C4-2B (cell line): ENCODE data around the gene SH3BP5L.

Experiments used
- H3K27ac ChIP-seq: fragments of 450-650 bp; 2 replicates; pipeline ENCODE4 v1.5.1; 2017
- ZFX ChIP-seq: fragments of 450-650 bp; IDR thresholded peaks from 2 replicates; pipeline ENCODE4 v1.6.1; 2017
- TF ChIP-seq, protein P1 (sequence below): fragments of 450-650 bp; conservative IDR thresholded peaks from 2 replicates; pipeline ENCODE4 v1.5.1; 2017; ENCODE audit warnings: mild to moderate bottlenecking

The SH3BP5L gene

DNA sequence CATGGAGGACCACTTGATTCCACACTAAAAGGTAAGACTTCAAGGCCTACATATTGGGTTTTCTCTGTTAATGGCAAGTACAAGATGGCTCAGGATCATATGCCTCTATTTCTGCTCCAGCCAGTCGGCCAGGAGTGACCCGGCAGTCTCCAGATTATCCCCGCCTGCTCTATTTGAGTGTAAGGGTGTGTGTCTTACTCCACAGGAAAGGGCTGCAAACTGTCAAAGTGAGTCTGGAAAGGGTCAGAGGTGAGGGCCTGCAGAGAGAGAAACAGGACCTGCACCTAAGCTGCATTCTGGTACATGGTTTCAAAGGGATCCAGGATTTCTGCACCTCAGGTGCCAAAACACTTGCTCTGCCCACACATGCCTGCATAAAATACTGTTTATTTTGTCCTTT lies 23.9 kb upstream of the SH3BP5L start:
- TF ChIP-seq, protein P1, sequence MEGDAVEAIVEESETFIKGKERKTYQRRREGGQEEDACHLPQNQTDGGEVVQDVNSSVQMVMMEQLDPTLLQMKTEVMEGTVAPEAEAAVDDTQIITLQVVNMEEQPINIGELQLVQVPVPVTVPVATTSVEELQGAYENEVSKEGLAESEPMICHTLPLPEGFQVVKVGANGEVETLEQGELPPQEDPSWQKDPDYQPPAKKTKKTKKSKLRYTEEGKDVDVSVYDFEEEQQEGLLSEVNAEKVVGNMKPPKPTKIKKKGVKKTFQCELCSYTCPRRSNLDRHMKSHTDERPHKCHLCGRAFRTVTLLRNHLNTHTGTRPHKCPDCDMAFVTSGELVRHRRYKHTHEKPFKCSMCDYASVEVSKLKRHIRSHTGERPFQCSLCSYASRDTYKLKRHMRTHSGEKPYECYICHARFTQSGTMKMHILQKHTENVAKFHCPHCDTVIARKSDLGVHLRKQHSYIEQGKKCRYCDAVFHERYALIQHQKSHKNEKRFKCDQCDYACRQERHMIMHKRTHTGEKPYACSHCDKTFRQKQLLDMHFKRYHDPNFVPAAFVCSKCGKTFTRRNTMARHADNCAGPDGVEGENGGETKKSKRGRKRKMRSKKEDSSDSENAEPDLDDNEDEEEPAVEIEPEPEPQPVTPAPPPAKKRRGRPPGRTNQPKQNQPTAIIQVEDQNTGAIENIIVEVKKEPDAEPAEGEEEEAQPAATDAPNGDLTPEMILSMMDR: no peak
- no peak for TF ChIP-seq ZFX
- no peak overlapping the region for H3K27ac ChIP-seq

DNA sequence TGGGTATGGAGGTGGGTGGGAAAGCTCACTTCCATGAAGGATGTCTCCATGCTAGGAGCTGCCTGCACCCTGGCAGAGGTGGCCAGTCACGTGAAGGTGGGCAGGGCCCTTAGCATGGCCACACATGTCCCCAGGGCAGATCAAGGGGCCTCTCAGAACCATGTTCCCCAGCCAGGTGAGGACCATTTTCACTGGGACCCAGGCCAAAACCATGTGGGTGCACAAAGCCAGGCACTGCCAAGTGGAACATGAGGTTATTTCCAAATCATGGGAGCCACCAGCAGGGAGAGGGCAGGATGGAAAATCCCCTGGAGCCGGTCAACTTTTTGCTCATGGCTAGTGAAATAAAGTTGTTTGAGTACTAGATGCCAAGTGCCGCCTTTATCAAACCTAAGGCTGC lies 23.4 kb upstream of the SH3BP5L start:
- no peak overlapping the region for H3K27ac ChIP-seq
- TF ChIP-seq, protein P1: no peak
- TF ChIP-seq ZFX: no peak

DNA sequence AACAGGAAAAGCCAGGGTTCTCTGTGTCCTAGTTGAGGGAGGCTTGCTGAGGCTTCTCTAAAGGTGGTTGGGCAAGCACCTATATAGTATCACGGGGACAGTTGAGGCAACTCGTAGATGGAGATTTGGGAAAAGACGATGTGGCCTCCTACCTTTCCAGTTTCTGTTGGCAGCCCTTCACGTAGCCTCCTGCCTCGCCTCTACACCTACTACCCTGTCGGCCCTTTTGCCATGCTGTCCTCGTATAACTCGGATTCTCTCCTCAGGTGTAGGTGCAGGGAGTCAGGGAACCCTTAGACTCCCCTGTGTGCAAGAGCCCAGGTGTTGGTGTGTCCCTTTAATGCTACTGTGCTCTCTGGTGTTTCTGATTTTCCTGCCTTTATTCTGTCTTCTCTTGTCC lies 22.9 kb upstream of the SH3BP5L start:
- no peak for TF ChIP-seq ZFX
- TF ChIP-seq, protein P1: no peak
- H3K27ac ChIP-seq: no peak overlapping the region

DNA sequence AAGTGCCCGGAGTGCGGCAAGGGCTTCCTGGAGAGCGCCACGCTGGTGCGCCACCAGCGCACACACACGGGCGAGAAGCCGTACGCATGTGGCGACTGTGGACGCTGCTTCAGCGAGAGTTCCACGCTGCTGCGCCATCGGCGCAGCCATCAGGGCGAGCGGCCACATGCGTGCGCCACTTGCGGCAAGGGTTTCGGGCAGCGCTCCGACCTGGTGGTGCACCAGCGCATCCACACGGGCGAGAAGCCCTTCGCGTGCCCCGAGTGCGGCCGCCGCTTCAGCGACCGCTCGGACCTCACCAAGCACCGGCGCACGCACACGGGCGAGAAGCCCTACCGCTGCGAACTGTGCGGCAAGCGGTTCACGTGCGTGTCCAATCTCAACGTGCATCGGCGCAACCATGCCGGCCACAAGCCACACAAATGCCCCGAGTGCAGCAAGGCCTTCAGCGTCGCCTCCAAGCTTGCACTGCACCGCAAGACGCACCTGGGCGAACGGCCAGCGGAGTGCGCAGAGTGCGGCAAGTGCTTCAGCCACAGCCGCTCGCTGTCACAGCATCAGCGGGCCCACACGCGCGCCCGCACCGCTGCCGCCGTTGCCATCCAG lies 22.3 kb upstream of the SH3BP5L start:
- TF ChIP-seq, protein P1: no peak
- TF ChIP-seq ZFX: no peak

DNA sequence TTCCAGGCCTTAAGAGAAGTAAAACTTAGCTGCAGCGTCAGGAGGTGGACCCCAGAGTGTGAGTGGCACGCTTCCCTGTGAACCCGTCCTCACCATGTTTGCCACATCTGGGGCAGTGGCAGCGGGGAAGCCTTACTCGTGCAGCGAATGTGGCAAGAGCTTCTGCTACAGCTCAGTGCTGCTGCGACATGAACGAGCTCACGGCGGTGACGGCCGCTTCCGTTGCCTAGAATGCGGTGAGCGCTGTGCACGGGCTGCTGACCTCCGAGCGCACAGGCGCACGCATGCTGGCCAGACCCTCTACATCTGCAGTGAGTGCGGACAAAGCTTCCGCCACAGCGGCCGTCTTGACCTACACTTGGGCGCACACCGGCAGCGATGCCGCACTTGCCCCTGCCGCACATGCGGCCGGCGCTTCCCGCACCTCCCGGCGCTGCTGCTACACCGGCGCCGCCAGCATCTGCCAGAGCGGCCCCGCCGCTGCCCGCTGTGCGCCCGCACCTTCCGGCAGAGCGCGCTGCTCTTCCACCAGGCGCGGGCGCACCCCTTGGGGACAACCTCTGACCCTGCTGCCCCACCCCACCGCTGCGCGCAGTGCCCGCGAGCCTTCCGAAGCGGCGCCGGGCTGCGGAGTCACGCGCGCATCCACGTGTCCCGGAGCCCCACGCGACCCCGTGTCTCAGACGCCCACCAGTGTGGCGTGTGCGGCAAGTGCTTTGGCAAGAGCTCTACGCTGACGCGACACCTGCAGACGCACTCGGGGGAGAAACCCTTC lies 21.7 kb upstream of the SH3BP5L start:
- TF ChIP-seq, protein P1: no peak
- no peak for TF ChIP-seq ZFX
- H3K27ac ChIP-seq: no peak overlapping the region

More for the DNA sequence above, 22.3 kb upstream of the SH3BP5L start:
- H3K27ac ChIP-seq: no peak overlapping the region

DNA sequence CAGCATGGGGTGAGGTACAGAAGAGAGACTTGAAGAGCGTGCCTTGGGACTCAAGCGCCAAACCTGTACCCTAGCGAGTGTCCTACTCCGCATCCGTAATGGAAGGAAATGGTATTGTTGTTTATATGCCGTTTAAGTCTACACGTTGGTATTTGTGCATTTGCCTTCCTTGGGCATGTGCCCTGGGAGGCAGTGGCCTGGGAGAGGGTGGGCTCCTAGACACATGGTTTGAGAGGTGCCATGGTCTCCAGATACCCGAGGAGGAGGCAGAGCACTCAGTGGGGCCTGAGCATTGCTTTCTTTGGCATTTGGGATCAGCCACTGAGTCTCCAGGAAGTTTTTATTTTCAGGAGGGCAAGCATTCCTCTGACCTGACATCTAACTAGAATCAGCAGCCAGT lies 18.8 kb upstream of the SH3BP5L start:
- TF ChIP-seq, protein P1: no peak
- no peak for TF ChIP-seq ZFX
- H3K27ac ChIP-seq: no peak overlapping the region

DNA sequence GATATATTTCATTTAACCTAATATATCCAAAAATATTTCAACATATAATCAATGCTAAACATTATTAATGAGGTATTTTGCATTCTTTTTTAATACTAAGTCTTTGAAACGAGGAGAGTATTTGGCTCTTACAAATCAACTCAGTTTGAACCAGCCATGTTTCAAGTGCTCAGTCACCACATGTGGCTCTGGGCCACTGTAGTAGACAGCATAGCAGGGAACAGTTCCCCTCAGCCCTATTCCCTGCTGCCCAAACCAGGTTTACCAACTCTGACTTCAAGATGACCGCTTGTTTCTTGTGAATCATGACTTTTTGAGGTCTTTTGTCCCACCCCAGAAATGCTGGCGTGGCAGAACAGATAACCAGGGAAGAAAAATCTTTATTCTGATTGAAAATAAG lies 18.0 kb upstream of the SH3BP5L start:
- no peak overlapping the region for H3K27ac ChIP-seq
- TF ChIP-seq, protein P1: no peak
- TF ChIP-seq ZFX: no peak
